Type B pancreatic cell (in vitro differentiated cells): ENCODE measurements around the gene HABP2. TPM values are rescaled to one million over a fixed set of nuclear protein-coding genes. Genes with fewer than 3 reads are reported as not detected.
A peak's percentile ranks its signal among the peaks of the same experiment; 100 is the strongest.

Experiments
- DNase-seq: peaks from one replicate; pipeline ENCODE4 v3.0.0; 2021; ENCODE audit warnings: mixed read lengths; ENCODE audit not compliant: unreplicated experiment; ENCODE audit errors: extremely low spot score
- H3K27ac Mint-ChIP-seq: 2 replicates; pipeline ENCODE4 v1.8.0; 2021; ENCODE audit warnings: mild to moderate bottlenecking, mixed read lengths
- H3K27me3 Mint-ChIP-seq: 2 replicates; pipeline ENCODE4 v1.8.0; 2021; ENCODE audit warnings: mixed read lengths
- H3K36me3 Mint-ChIP-seq: 2 replicates; pipeline ENCODE4 v1.8.0; 2021; ENCODE audit warnings: mixed read lengths
- H3K4me1 Mint-ChIP-seq: one replicate; pipeline ENCODE4 v1.8.0; 2021; ENCODE audit warnings: mixed read lengths; ENCODE audit not compliant: unreplicated experiment
- H3K4me3 Mint-ChIP-seq: 2 replicates; pipeline ENCODE4 v1.8.0; 2021; ENCODE audit warnings: mild to moderate bottlenecking, mixed read lengths
- H3K9me3 Mint-ChIP-seq: 2 replicates; pipeline ENCODE4 v1.8.0; 2021; ENCODE audit warnings: mixed read lengths
- CTCF ChIP-seq: fragments of 200-600 bp; sonication (generic); conservative IDR thresholded peaks from 2 replicates; pipeline ENCODE4 v1.5.0; 2021; ENCODE audit warnings: antibody characterized with exemption, mild to moderate bottlenecking
- total RNA-seq: library from RNA; stranded (reverse); gene quantifications from 2 replicates; pipeline ENCODE4 v1.2.1, GENCODE V29; 2021; ENCODE audit warnings: low replicate concordance

Gene HABP2
- total RNA-seq, 1 donor from 2014 or later: 7.5 TPM

GRCh38 chr10:113610631-113611601, 58.1 kb downstream of the HABP2 start:
- H3K27ac Mint-ChIP-seq: no peak overlapping the region
- no peak for DNase-seq
- no peaks in the 10 kb centered on the region for H3K9me3 Mint-ChIP-seq
- H3K27me3 Mint-ChIP-seq: peaks cover 61% of the 10 kb centered on the region
- H3K36me3 Mint-ChIP-seq: no peaks in the 10 kb centered on the region
- H3K4me3 Mint-ChIP-seq: peak overlapping the region; percentile 10
- H3K4me1 Mint-ChIP-seq: peaks cover 20% of the 10 kb centered on the region
- TF ChIP-seq CTCF: no peak

GRCh38 chr10:113612154-113612553, 59.3 kb downstream of the HABP2 start:
- DNase-seq: no peak
- Mint-ChIP-seq H3K4me1 (peaks cover 24% of the 10 kb centered on the region), H3K36me3 (no peaks in the 10 kb centered on the region), H3K27ac (no peak overlapping the region), H3K9me3 (no peaks in the 10 kb centered on the region), H3K27me3 (peaks cover 73% of the 10 kb centered on the region), H3K4me3 (no peak overlapping the region)
- TF ChIP-seq CTCF: no peak

GRCh38 chr10:113613427-113613826, 60.6 kb downstream of the HABP2 start:
- TF ChIP-seq CTCF: no peak
- Mint-ChIP-seq H3K36me3 (no peaks in the 10 kb centered on the region), H3K4me3 (no peak overlapping the region), H3K9me3 (no peaks in the 10 kb centered on the region), H3K27me3 (peaks cover 71% of the 10 kb centered on the region), H3K27ac (no peak overlapping the region), H3K4me1 (peaks cover 24% of the 10 kb centered on the region)
- DNase-seq: no peak

- peaks cover 70% of the 10 kb centered on the region for H3K27me3 Mint-ChIP-seq
- H3K9me3 Mint-ChIP-seq: no peaks in the 10 kb centered on the region
- no peak for TF ChIP-seq CTCF
- no peak overlapping the region for H3K27ac Mint-ChIP-seq
- no peaks in the 10 kb centered on the region for H3K36me3 Mint-ChIP-seq
- H3K4me3 Mint-ChIP-seq: no peak overlapping the region
- DNase-seq: no peak
- peaks cover 24% of the 10 kb centered on the region for H3K4me1 Mint-ChIP-seq
Measured at GRCh38 chr10:113613977-113614690, 61.3 kb downstream of the HABP2 start.

- H3K4me1 Mint-ChIP-seq: peaks cover 12% of the 10 kb centered on the region
- H3K27ac Mint-ChIP-seq: no peak overlapping the region
- H3K9me3 Mint-ChIP-seq: no peaks in the 10 kb centered on the region
- peaks cover 67% of the 10 kb centered on the region for H3K27me3 Mint-ChIP-seq
- no peak for DNase-seq
- H3K4me3 Mint-ChIP-seq: no peak overlapping the region
- TF ChIP-seq CTCF: peak; percentile 77
- no peaks in the 10 kb centered on the region for H3K36me3 Mint-ChIP-seq
Measured at GRCh38 chr10:113616244-113617074, 63.6 kb downstream of the HABP2 start.
